ENCODE results near the gene MGAT3.

- TF ChIP-seq CTCF (IDR thresholded peaks at IDR 0.05) (no peak), POLR2A (IDR thresholded peaks at IDR 0.05) (no peak)
These were observed 30.3 kb upstream of the MGAT3 start for GRCh38 chr22:39426380-39427043.
